K562 (cell line): ENCODE measurements around the gene GABRP. TPM values are rescaled to one million over a fixed set of nuclear protein-coding genes. Genes with fewer than 3 reads are reported as not detected.

Source experiments
- ATAC-seq: fragments of 200-7000 bp; cut with Tn5 transposase; 3 replicates; pipeline ENCODE4 v1.9.1; 2020; ENCODE audit warnings: moderate library complexity
- BruUV-seq: library from RNA; stranded (reverse); fragments of 400-500 nt; replicated peaks from 2 replicates; lab custom pipeline; 2021; lab: Mats Ljungman, UMichigan
- CTCF ChIA-PET: fragments of 300-600 bp; formaldehyde crosslinking; extraction: SDS; loops from one replicate; lab custom pipeline; 2021; ENCODE audit warnings: low intra/inter-chr PET ratio; lab: Yijun Ruan, JAX
- POLR2A ChIA-PET: fragments of 300-600, 350-650 bp; sonication (Branson Sonifier 250); formaldehyde crosslinking; extraction: SDS; loops from one replicate; lab custom pipeline; 2021; ENCODE audit warnings: antibody characterized with exemption, inconsistent platforms; lab: Yijun Ruan, JAX
- DNase-seq, 4 experiments: peaks; one replicate each; pipeline versions ENCODE4 v3.0.0 to v3.0.0-alpha.2; 2011 to 2018; ENCODE audit warnings: low spot score in 3 of 4, mixed read lengths in 3 of 4; ENCODE audit errors: extremely low read depth in 1 of 4
- FAIRE-seq: peaks from 2 replicates; lab custom pipeline; 2011; peaks lifted over from hg19 to GRCh38; lab: Jason Lieb, UNC
- H2AFZ ChIP-seq: 2 replicates; pipeline ENCODE4 v1.6.0; 2011; ENCODE audit warnings: low read depth, low read length, control low read depth, inconsistent platforms
- H3K27ac ChIP-seq: fragments of 200-600 bp; 3 replicates; pipeline ENCODE4 v1.8.0; 2011; ENCODE audit warnings: low read depth, mild to moderate bottlenecking, control low read depth, inconsistent platforms, low read length, moderate library complexity, mixed read lengths; ENCODE audit errors: extremely low read depth
- H3K27me3 ChIP-seq, 2 experiments: fragments of 300-600 bp in 1 of 2; 2 replicates in 1 of 2; 3 replicates in 1 of 2; pipeline versions ENCODE4 v1.6.0 to v1.8.0; 2011; ENCODE audit warnings: inconsistent platforms in 2 of 2, low read length in 2 of 2, mild to moderate bottlenecking in 1 of 2, mixed read lengths in 1 of 2, moderate library complexity in 1 of 2; ENCODE audit not compliant: control insufficient read depth in 2 of 2, insufficient read depth in 2 of 2
- H3K36me3 ChIP-seq: fragments of 300-600 bp; 3 replicates; pipeline ENCODE4 v1.8.0; 2011; ENCODE audit warnings: mild to moderate bottlenecking, low read length, inconsistent platforms; ENCODE audit not compliant: control insufficient read depth, insufficient read depth
- H3K4me1 ChIP-seq, 2 experiments: fragments of 200-600 bp in 1 of 2; replicated peaks in 1 of 2; 2 replicates in 1 of 2; 3 replicates in 1 of 2; pipeline versions ENCODE4 v1.5.1 to v1.8.0; 2011; ENCODE audit warnings: inconsistent platforms in 2 of 2, low read length in 2 of 2, mild to moderate bottlenecking in 1 of 2, mixed read lengths in 1 of 2, moderate library complexity in 1 of 2; ENCODE audit not compliant: control insufficient read depth in 2 of 2, insufficient read depth in 2 of 2
- H3K4me2 ChIP-seq: 2 replicates; pipeline ENCODE4 v1.6.1; 2011; ENCODE audit warnings: low read length, control low read depth, inconsistent platforms, mixed read lengths; ENCODE audit not compliant: insufficient read depth
- H3K4me3 ChIP-seq: fragments of 200-600 bp; sonication (generic), shearing (Covaris generic); 2 replicates; pipeline ENCODE4 v1.5.1; 2016; ENCODE audit warnings: control low read depth, inconsistent platforms
- H3K79me2 ChIP-seq: fragments of 200-600 bp; 3 replicates; pipeline ENCODE4 v1.8.0; 2011; ENCODE audit warnings: low read length, inconsistent platforms; ENCODE audit not compliant: control insufficient read depth, insufficient read depth
- H3K9ac ChIP-seq, 2 experiments: 2 replicates each; pipeline versions ENCODE4 v1.6.0 to v1.6.1; 2011; ENCODE audit warnings: low read depth in 2 of 2, low read length in 2 of 2, control low read depth in 1 of 2, inconsistent platforms in 1 of 2, mild to moderate bottlenecking in 1 of 2, mixed read lengths in 1 of 2; ENCODE audit not compliant: insufficient read depth in 1 of 2
- H3K9me1 ChIP-seq: one replicate; pipeline ENCODE4 v1.6.0; 2011; ENCODE audit warnings: inconsistent platforms, mild to moderate bottlenecking, low read length, moderate library complexity; ENCODE audit not compliant: control insufficient read depth, insufficient read depth
- H3K9me3 ChIP-seq: replicated peaks from 2 replicates; pipeline ENCODE4 v1.5.1; 2011; ENCODE audit warnings: low read depth, low read length, inconsistent platforms; ENCODE audit not compliant: control insufficient read depth, insufficient read depth
- H4K20me1 ChIP-seq: replicated peaks from 2 replicates; pipeline ENCODE4 v1.6.1; 2011; ENCODE audit warnings: low read length, inconsistent platforms, mixed read lengths; ENCODE audit not compliant: control insufficient read depth, insufficient read depth
- BRD4 ChIP-seq: fragments of 200-600 bp; sonication (generic); IDR thresholded peaks from 2 replicates; pipeline ENCODE4 v1.6.1; 2017; ENCODE audit warnings: inconsistent platforms
- HLTF ChIP-seq: fragments of 450-650 bp; IDR thresholded peaks from 2 replicates; pipeline ENCODE4 v1.6.1; 2016
- SMC3 ChIP-seq: conservative IDR thresholded peaks from 2 replicates; pipeline ENCODE4 v1.6.1; 2011; ENCODE audit warnings: low read depth, low read length, improper control_type of control experiment; ENCODE audit not compliant: insufficient read depth
- WGBS: fragments of 100-300 bp; shearing (Covaris generic); methylation state at CpG from one replicate; pipeline ENCODE4 v1.1.6; 2016; ENCODE audit warnings: low coverage, mixed read lengths; ENCODE audit not compliant: insufficient coverage; ENCODE audit errors: missing lambda C conversion rate; 5-methylcytosine and 5-hydroxymethylcytosine counted together
- in situ Hi-C: fragments of 300-500 bp; cut with MboI; formaldehyde crosslinking; loops from 4 replicates; pipeline ENCODE4 v1.15.0; 2018; ENCODE audit warnings: inconsistent platforms, mixed read lengths
- intact Hi-C: fragments of 100-400 bp; cut with micrococcal nuclease; formaldehyde crosslinking; loops from 2 replicates; pipeline ENCODE4 v1.14.2; 2022
- polyA plus RNA-seq, 8 experiments: library from polyadenylated mRNA; depleted of rRNA in 4 of 8; stranded (reverse) in 5 of 8; unstranded in 3 of 8; fragments of >200 nt; fragmentation: Nextera tagmentation in 2 of 8; fragmentation: Illumina TruSeq in 1 of 8; extraction: Ambion mirVana in 2 of 8; extraction: Trizol in 1 of 8; gene quantifications; 2 replicates each; pipeline versions ENCODE4 v1.2.1 to v1.2.3, GENCODE V29; 2011 to 2014; ENCODE audit warnings: inconsistent platforms in 1 of 8, missing spikeins in 1 of 8
- total RNA-seq, 7 experiments: library from RNA; depleted of rRNA in 6 of 7; stranded (reverse); fragments of >200 nt in 6 of 7; fragmentation: Illumina TruSeq in 2 of 7; extraction: Trizol in 2 of 7; gene quantifications; 2 replicates each; pipeline versions ENCODE4 v1.2.1 to v1.2.3, GENCODE V29; 2011 to 2021; ENCODE audit warnings: low replicate concordance in 1 of 7
- TF ChIP-seq, protein P1 (sequence below): fragments of 250-450 bp; sonication (Bioruptor Pico); IDR thresholded peaks from 2 replicates; pipeline ENCODE4 v1.5.0; 2021
- TF ChIP-seq, protein P2 (sequence below): conservative IDR thresholded peaks from 2 replicates; pipeline ENCODE4 v1.6.1; 2011; ENCODE audit warnings: low read depth, mild to moderate bottlenecking, low read length; ENCODE audit not compliant: control insufficient read depth
- TF ChIP-seq, protein P3 (sequence below): fragments of 450-650 bp; IDR thresholded peaks from 2 replicates; pipeline ENCODE4 v1.6.1; 2016; ENCODE audit warnings: borderline replicate concordance
- TF ChIP-seq, protein P4 (sequence below): fragments of 250-450 bp; sonication (Bioruptor Pico); IDR thresholded peaks from 2 replicates; pipeline ENCODE4 v1.5.0; 2020; ENCODE audit warnings: mild to moderate bottlenecking, borderline replicate concordance
- TF ChIP-seq, protein P5 (sequence below), 2 experiments: fragments of 200-800 bp in 1 of 2; sonication (Bioruptor generic) in 1 of 2; sonication (generic) in 1 of 2; formaldehyde crosslinking in 1 of 2; IDR thresholded peaks in 1 of 2; conservative IDR thresholded peaks in 1 of 2; 2 replicates each; pipeline versions ENCODE4 v1.5.0 to v1.6.1; 2016 to 2020; ENCODE audit warnings: missing compliant biosample characterization in 1 of 2, missing genetic modification characterization in 1 of 2, missing genetic modification reagents in 1 of 2

Gene GABRP
- total and polyA plus RNA-seq, 9 of the 15 experiments (the other 6 are each of a cell fraction or from before 2014, with no cell fraction given), result not detected

DNA sequence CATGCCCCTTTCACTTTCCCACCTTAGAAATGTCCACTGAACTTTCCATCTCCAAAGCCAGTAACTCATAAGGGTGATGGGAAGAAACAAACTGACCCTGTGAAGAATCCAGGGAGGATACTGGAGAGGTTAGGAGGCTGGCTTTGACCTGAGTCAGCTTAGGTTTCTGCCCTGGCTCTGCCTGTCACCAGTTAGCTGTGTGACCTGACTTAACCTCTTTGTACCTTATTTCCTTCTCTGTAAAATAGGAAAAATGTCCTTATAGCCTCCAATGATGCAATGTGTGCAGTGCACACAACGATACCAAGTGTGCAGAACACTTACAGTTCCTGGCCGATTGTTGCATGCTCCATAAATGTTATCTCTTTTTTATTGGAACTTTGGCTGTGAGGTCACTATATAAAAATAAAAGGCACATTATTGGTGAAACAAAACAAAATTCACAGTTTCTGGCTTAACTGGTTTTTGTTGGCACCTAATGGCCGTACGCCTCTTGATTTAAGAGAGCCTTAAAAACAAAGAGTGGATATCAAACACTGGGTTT lies 37.8 kb downstream of the GABRP start (continued):
- TF ChIP-seq, protein P1, sequence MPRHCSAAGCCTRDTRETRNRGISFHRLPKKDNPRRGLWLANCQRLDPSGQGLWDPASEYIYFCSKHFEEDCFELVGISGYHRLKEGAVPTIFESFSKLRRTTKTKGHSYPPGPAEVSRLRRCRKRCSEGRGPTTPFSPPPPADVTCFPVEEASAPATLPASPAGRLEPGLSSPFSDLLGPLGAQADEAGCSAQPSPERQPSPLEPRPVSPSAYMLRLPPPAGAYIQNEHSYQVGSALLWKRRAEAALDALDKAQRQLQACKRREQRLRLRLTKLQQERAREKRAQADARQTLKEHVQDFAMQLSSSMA (CRISPR knock-in tag), result no peak
- TF ChIP-seq, protein P2, sequence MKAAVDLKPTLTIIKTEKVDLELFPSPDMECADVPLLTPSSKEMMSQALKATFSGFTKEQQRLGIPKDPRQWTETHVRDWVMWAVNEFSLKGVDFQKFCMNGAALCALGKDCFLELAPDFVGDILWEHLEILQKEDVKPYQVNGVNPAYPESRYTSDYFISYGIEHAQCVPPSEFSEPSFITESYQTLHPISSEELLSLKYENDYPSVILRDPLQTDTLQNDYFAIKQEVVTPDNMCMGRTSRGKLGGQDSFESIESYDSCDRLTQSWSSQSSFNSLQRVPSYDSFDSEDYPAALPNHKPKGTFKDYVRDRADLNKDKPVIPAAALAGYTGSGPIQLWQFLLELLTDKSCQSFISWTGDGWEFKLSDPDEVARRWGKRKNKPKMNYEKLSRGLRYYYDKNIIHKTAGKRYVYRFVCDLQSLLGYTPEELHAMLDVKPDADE, result no peak
- TF ChIP-seq, all 486 proteins: peak for 0

DNA sequence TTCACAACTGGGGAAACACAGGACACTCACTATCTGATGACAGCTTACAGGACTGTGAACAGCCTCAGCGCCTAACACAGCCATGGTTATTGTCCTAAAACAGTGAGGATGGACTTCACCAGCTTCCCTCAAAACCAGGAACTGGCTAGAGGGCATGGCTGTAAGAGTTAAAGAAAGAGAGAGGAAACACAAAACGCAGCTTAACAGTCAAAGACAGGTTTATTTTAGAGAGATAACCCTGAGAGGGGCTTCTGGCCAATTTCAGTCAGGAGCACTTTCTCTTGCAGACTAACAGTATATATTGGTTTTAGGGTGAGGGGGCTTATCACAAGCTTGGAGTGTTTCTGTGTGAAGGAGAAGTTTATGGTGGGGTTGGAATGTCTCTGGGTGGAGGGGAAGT lies 42.6 kb downstream of the GABRP start:
- Histone ChIP-seq H3K79me2 (no peaks in the 10 kb centered on the region), H3K36me3 (no peaks in the 10 kb centered on the region), H3K27ac (no peak overlapping the region), H3K4me2 (no peak overlapping the region), H3K4me1 (no peaks in the 10 kb centered on the region), H4K20me1 (no peaks in the 10 kb centered on the region), H2AFZ (no peak overlapping the region), H3K9me1 (no peaks in the 10 kb centered on the region), H3K27me3 (no peaks in the 10 kb centered on the region), H3K9ac (no peak overlapping the region), H3K4me3 (no peak overlapping the region), H3K9me3 (no peaks in the 10 kb centered on the region; the same call in 1 of the 2 replicates)
- 0% methylated on average over 2 of the region's 2 CpGs for WGBS
- BruUV-seq, result no TSS peak
- POLR2A ChIA-PET, result no interaction called here
- intact Hi-C loops (no loop called here), in situ Hi-C loops (no loop called here)
- DNase-seq, result no peak
- FAIRE-seq, result no peak
- CTCF ChIA-PET, result no interaction called here
- ATAC-seq, result no peak
- no peak for TF ChIP-seq BRD4
- TF ChIP-seq, protein P3, sequence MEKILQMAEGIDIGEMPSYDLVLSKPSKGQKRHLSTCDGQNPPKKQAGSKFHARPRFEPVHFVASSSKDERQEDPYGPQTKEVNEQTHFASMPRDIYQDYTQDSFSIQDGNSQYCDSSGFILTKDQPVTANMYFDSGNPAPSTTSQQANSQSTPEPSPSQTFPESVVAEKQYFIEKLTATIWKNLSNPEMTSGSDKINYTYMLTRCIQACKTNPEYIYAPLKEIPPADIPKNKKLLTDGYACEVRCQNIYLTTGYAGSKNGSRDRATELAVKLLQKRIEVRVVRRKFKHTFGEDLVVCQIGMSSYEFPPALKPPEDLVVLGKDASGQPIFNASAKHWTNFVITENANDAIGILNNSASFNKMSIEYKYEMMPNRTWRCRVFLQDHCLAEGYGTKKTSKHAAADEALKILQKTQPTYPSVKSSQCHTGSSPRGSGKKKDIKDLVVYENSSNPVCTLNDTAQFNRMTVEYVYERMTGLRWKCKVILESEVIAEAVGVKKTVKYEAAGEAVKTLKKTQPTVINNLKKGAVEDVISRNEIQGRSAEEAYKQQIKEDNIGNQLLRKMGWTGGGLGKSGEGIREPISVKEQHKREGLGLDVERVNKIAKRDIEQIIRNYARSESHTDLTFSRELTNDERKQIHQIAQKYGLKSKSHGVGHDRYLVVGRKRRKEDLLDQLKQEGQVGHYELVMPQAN, result no peak
- TF ChIP-seq, protein P4, sequence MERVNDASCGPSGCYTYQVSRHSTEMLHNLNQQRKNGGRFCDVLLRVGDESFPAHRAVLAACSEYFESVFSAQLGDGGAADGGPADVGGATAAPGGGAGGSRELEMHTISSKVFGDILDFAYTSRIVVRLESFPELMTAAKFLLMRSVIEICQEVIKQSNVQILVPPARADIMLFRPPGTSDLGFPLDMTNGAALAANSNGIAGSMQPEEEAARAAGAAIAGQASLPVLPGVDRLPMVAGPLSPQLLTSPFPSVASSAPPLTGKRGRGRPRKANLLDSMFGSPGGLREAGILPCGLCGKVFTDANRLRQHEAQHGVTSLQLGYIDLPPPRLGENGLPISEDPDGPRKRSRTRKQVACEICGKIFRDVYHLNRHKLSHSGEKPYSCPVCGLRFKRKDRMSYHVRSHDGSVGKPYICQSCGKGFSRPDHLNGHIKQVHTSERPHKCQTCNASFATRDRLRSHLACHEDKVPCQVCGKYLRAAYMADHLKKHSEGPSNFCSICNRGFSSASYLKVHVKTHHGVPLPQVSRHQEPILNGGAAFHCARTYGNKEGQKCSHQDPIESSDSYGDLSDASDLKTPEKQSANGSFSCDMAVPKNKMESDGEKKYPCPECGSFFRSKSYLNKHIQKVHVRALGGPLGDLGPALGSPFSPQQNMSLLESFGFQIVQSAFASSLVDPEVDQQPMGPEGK (CRISPR knock-in tag), result no peak
- TF ChIP-seq, protein P5, sequence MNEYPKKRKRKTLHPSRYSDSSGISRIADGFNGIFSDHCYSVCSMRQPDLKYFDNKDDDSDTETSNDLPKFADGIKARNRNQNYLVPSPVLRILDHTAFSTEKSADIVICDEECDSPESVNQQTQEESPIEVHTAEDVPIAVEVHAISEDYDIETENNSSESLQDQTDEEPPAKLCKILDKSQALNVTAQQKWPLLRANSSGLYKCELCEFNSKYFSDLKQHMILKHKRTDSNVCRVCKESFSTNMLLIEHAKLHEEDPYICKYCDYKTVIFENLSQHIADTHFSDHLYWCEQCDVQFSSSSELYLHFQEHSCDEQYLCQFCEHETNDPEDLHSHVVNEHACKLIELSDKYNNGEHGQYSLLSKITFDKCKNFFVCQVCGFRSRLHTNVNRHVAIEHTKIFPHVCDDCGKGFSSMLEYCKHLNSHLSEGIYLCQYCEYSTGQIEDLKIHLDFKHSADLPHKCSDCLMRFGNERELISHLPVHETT (CRISPR knock-in tag; conservative IDR thresholded peaks at IDR 0.05 in 1 of 2, IDR thresholded peaks at IDR 0.05 in 1 of 2), result no peak
- no peak for TF ChIP-seq SMC3
- TF ChIP-seq HLTF, result peak; percentile 91
